ENCODE measurements around the gene USF1.

- TF ChIP-seq POLR2AphosphoS5 (IDR thresholded peaks at IDR 0.05; ENCODE audit: low read depth, low read length): no peak
- no peak for TF ChIP-seq POLR2A (IDR thresholded peaks at IDR 0.05; ENCODE audit: low read depth, low read length)
- TF ChIP-seq PAX5 (IDR thresholded peaks at IDR 0.05; ENCODE audit: insufficient read depth, low read length, severe bottlenecking): no peak
These were observed 39.4 kb upstream of the USF1 start for GRCh38 chr1:161085165-161085564.
